Inflammatory macrophage treated with lipopolysaccharide for 4 hours (primary cell): ENCODE results near the gene KIAA2012.
A peak's percentile ranks its signal among the peaks of the same experiment; 100 is the strongest.

Experiments
- DNase-seq: peaks from one replicate; pipeline ENCODE4 v3.0.0-alpha.2; 2020

Gene KIAA2012

GRCh38 chr2:202154613-202155012 is 81.6 kb downstream of the KIAA2012 start:
- no peak for DNase-seq

- no peak for DNase-seq
Observed at GRCh38 chr2:202157211-202157990, 84.3 kb downstream of the KIAA2012 start.

- no peak for DNase-seq
Observed at GRCh38 chr2:202158796-202159195, 85.7 kb downstream of the KIAA2012 start.

GRCh38 chr2:202161151-202161835 is 88.2 kb downstream of the KIAA2012 start:
- DNase-seq = no peak

GRCh38 chr2:202164411-202164810 is 91.4 kb downstream of the KIAA2012 start:
- DNase-seq = no peak

GRCh38 chr2:202165208-202165607 is 92.2 kb downstream of the KIAA2012 start:
- DNase-seq = no peak

- peak; percentile 44 for DNase-seq
Observed at GRCh38 chr2:202165945-202166344, 92.9 kb downstream of the KIAA2012 start.

- no peak for DNase-seq
Observed at GRCh38 chr2:202169131-202169530, 96.1 kb downstream of the KIAA2012 start.

- DNase-seq = no peak
Observed at GRCh38 chr2:202169832-202170424, 96.9 kb downstream of the KIAA2012 start.

- no peak for DNase-seq
Observed at GRCh38 chr2:202171241-202171825, 98.3 kb downstream of the KIAA2012 start.

GRCh38 chr2:202172439-202173211 is 99.6 kb downstream of the KIAA2012 start:
- DNase-seq = peak; percentile 84

GRCh38 chr2:202178346-202178958 is 105.4 kb downstream of the KIAA2012 start:
- DNase-seq = peak; percentile 67

GRCh38 chr2:202184557-202184956 is 111.5 kb downstream of the KIAA2012 start:
- DNase-seq = no peak

- DNase-seq = no peak
Observed at GRCh38 chr2:202185156-202185555, 112.1 kb downstream of the KIAA2012 start.

GRCh38 chr2:202186641-202187202 is 113.7 kb downstream of the KIAA2012 start:
- no peak for DNase-seq

- no peak for DNase-seq
Observed at GRCh38 chr2:202187570-202187969, 114.5 kb downstream of the KIAA2012 start.

GRCh38 chr2:202193305-202193704 is 120.2 kb downstream of the KIAA2012 start:
- DNase-seq = no peak

- no peak for DNase-seq
Observed at GRCh38 chr2:202193881-202194353, 120.9 kb downstream of the KIAA2012 start.

GRCh38 chr2:202194418-202194817 is 121.4 kb downstream of the KIAA2012 start:
- DNase-seq = no peak

- peak; percentile 10 for DNase-seq
Observed at GRCh38 chr2:202196727-202197126, 123.7 kb downstream of the KIAA2012 start.

- no peak for DNase-seq
Observed at GRCh38 chr2:202201220-202202160, 128.4 kb downstream of the KIAA2012 start.
